NCI-H128 (cell line): ENCODE results near the gene GALNS.

ENCODE experiments used
- DNase-seq: peaks from one replicate; lab custom pipeline; 2025; ENCODE audit not compliant: unreplicated experiment; lab: John Stamatoyannopoulos, UW

The GALNS gene

GRCh38 chr16:88859381-88860091 lies 2.8 kb upstream of the GALNS start:
- no peak for DNase-seq

- DNase-seq = no peak
Measured at GRCh38 chr16:88857728-88858339, 1.1 kb upstream of the GALNS start.

GRCh38 chr16:88856122-88856827 lies 472 bp downstream of the GALNS start:
- DNase-seq = no peak

- DNase-seq = no peak
Measured at GRCh38 chr16:88855736-88856121, 1.0 kb downstream of the GALNS start.

GRCh38 chr16:88855176-88855575 lies 1.6 kb downstream of the GALNS start:
- DNase-seq = no peak

GRCh38 chr16:88854306-88855111 lies 2.2 kb downstream of the GALNS start:
- no peak for DNase-seq

GRCh38 chr16:88853325-88853941 lies 3.3 kb downstream of the GALNS start:
- no peak for DNase-seq

- no peak for DNase-seq
Measured at GRCh38 chr16:88851616-88852015, 5.1 kb downstream of the GALNS start.

- DNase-seq = no peak
Measured at GRCh38 chr16:88850531-88851199, 6.1 kb downstream of the GALNS start.

GRCh38 chr16:88848557-88848956 lies 8.2 kb downstream of the GALNS start:
- DNase-seq = no peak

- no peak for DNase-seq
Measured at GRCh38 chr16:88847654-88848053, 9.1 kb downstream of the GALNS start.

- no peak for DNase-seq
Measured at GRCh38 chr16:88846088-88846487, 10.7 kb downstream of the GALNS start.

- DNase-seq = no peak
Measured at GRCh38 chr16:88844419-88845036, 12.2 kb downstream of the GALNS start.

GRCh38 chr16:88843256-88843655 lies 13.5 kb downstream of the GALNS start:
- no peak for DNase-seq

GRCh38 chr16:88842806-88843205 lies 13.9 kb downstream of the GALNS start:
- no peak for DNase-seq

GRCh38 chr16:88842308-88842756 lies 14.4 kb downstream of the GALNS start:
- no peak for DNase-seq

GRCh38 chr16:88841521-88842307 lies 15.0 kb downstream of the GALNS start:
- no peak for DNase-seq

- no peak for DNase-seq
Measured at GRCh38 chr16:88840600-88841215, 16.0 kb downstream of the GALNS start.
